Fibroblast of the aortic adventitia (primary cell): ENCODE measurements around the gene MACROD1. TPM values are rescaled to one million over a fixed set of nuclear protein-coding genes. Genes with fewer than 3 reads are reported as not detected.

ENCODE experiments used
- DNase-seq: peaks from one replicate; pipeline ENCODE4 v3.0.0-alpha.2; 2010; ENCODE audit warnings: low read depth
- H3K4me3 ChIP-seq: 2 replicates; pipeline ENCODE4 v1.5.1; 2011; ENCODE audit warnings: low read depth, mild to moderate bottlenecking, control low read depth, low read length, moderate library complexity
- CTCF ChIP-seq: IDR thresholded peaks from 2 replicates; pipeline ENCODE4 v1.5.1; 2011; ENCODE audit warnings: mild to moderate bottlenecking, low read length, control low read depth, inconsistent platforms; ENCODE audit not compliant: insufficient read depth
- total RNA-seq: library from RNA; depleted of rRNA; stranded (reverse); fragments of >200 nt; gene quantifications from 2 replicates; pipeline ENCODE4 v1.2.3, GENCODE V29; 2012; ENCODE audit warnings: low replicate concordance

Gene MACROD1
- total RNA-seq, 1 donor = 14.5 TPM

- no peak overlapping the region for H3K4me3 ChIP-seq
- TF ChIP-seq CTCF = no peak
- DNase-seq = no peak
Observed at GRCh38 chr11:64092761-64093136, 73.2 kb downstream of the MACROD1 start.

DNA sequence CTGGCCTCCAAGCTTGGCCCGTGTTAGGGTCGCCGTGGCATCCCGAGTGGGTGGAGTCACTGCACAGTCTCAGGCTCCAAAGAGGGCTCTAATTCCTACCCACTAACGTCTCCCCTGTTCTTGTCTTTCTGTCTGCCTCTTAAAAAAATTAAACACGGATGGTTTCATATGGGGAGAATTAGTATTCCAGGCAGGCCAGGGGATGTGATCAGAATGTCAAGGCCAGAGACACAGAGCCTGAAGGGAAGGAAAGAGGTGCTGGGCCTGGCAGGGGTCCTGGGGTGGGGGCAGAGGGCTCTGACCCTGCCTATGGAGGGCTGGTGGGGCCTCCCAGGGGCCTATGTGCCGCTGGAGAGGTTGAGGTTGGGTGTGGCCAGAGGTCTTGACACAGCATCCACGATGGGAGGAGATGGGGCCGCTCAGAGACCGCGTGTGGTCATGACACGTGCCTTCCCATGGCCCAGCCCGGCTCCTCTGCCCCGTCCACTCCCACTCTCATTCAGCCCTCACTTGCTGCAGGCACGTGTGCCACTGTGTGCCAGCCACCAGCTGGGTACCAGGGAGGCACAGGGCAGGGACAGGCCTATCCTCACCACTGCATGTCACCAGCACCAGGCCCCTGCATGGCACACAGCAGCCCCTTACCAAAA lies 73.7 kb downstream of the MACROD1 start:
- TF ChIP-seq CTCF = no peak
- no peak overlapping the region for H3K4me3 ChIP-seq
- DNase-seq = no peak

DNA sequence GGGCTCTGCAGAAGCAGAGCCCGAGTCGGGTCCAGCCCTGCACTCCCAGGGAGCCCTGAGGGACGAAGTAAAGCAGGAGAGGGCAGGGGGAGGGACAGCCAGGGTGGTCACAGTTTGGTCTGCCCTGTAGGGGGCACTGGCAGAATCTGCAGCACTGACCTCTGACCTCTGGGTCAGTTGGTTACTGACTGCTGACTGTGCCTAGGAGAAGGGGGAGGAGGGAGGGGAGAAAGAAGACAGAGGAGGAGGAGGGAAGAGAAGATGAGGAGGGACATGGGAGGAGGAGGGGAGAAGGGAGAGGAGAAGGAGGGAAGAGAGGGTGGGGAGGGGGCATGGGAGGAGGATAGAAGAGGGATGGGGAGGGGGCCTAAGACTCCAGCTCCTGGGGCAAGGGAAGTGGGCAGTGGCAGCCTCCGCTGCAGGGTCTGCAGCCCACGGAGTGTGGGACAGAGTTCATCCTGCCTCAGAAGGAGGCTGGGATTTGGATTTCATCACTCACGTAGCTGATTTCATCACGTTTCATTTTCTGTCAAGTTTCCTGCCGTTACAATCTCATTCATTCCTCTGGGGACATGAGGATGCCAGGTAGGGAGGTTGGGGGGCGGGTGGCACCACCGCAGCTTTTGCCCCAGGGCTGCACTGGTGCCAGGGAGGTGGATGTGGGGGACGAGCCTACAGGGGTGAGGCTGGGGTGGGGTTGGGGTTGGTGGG lies 75.0 kb downstream of the MACROD1 start:
- no peak overlapping the region for H3K4me3 ChIP-seq
- TF ChIP-seq CTCF = peak; percentile 15
- DNase-seq = peak; percentile 77

DNA sequence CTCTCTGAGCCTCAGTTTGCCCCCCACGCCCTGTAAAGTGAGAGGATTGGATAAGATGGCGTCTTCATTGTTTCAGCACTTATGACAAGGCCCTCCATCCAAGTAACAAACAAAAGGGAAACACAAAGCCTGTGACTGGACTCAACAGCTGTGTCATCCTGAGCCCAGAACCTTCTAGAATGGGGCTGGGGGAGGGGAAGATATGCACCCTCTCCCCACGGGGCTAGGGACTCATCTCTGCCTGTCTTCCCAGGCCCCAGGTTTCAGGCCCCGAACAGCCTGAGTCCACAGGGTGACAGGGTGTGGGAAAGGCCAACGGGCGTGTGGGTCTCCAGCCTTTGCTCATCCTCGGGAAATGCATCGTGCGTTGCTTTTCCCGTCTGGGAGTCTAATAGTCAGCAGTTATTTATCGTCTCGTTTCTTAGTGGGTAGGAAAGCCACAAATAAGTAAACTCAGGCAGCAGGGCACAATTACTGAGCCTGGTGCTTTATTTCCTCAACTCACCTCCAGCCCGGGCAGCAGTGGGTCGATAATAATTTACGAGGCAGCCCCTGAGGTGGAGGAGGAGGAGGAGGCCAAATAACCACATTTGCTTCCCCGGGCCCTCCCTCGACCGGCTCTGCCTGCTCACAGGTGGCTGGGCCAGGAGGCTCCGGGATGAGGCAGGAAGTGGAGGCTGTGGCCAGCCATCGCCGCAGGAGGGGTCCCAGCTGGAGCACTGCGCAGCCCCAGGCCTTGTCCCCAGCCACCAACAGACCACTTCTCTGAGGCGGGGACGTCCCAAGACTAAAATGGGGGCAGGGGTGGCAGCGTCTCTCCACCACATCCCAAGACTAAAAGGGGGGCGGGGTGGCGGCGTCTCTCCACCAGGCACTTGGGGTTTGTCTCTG lies 75.8 kb downstream of the MACROD1 start:
- no peak for DNase-seq
- no peak overlapping the region for H3K4me3 ChIP-seq
- no peak for TF ChIP-seq CTCF

- no peak for TF ChIP-seq CTCF
- no peak for DNase-seq
- H3K4me3 ChIP-seq = no peak overlapping the region
Observed at GRCh38 chr11:64089493-64089892, 76.4 kb downstream of the MACROD1 start.

DNA sequence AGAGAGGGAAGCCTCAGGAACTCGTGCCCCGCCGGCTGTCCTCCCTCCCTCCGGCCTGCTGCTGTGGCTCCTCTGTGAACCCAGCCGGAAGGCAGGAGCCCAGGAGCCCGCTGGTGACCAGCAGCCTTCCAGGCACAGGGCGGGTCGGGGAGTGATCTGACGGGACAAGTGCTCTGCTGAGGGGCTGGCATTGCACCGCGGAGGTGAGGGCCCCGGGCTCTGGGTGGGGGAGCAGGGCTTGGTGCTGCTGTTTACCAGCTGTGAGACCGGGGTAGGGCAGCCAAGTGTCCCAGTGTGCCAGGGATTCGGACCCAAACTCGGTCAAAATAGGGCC lies 76.9 kb downstream of the MACROD1 start:
- TF ChIP-seq CTCF = no peak

More for the DNA sequence above, 76.9 kb downstream of the MACROD1 start:
- H3K4me3 ChIP-seq = no peak overlapping the region
- no peak for DNase-seq
